Stimulated activated memory B cell treated with anti-CD40 and anti-IgM and Interleukin-4, amounts not matched to agents 10 μg/mL and 1 μg/mL and 100 μg/mL, for 72 hours (primary cell): Measurements from ENCODE around the gene RNF227.

Experiments
- ATAC-seq: fragments of 150-1000 bp; cut with Tn5 transposase; 2 replicates; pipeline ENCODE4 v1.10.0; 2021
- H3K27ac Mint-ChIP-seq: one replicate; pipeline ENCODE4 v1.8.0; 2022; ENCODE audit warnings: mild to moderate bottlenecking, mixed read lengths
- H3K27me3 Mint-ChIP-seq: one replicate; pipeline ENCODE4 v1.8.0; 2022; ENCODE audit warnings: mixed read lengths
- H3K36me3 Mint-ChIP-seq: one replicate; pipeline ENCODE4 v1.8.0; 2022; ENCODE audit warnings: mixed read lengths
- H3K4me1 Mint-ChIP-seq: one replicate; pipeline ENCODE4 v1.8.0; 2022; ENCODE audit warnings: mixed read lengths
- H3K4me3 Mint-ChIP-seq: one replicate; pipeline ENCODE4 v1.8.0; 2022; ENCODE audit warnings: mild to moderate bottlenecking, moderate library complexity, mixed read lengths
- H3K9me3 Mint-ChIP-seq: one replicate; pipeline ENCODE4 v1.8.0; 2022; ENCODE audit warnings: mixed read lengths

The RNF227 gene

GRCh38 chr17:7911116-7911515, 5.0 kb downstream of the RNF227 start:
- H3K4me1 Mint-ChIP-seq = peaks cover 11% of the 10 kb centered on the region
- H3K27me3 Mint-ChIP-seq = no peaks in the 10 kb centered on the region
- no peaks in the 10 kb centered on the region for H3K9me3 Mint-ChIP-seq
- no peak for ATAC-seq
- peaks cover 38% of the 10 kb centered on the region for H3K36me3 Mint-ChIP-seq
- H3K4me3 Mint-ChIP-seq = no peak overlapping the region
- H3K27ac Mint-ChIP-seq = no peak overlapping the region

GRCh38 chr17:7910711-7911110, 5.4 kb downstream of the RNF227 start:
- ATAC-seq = no peak
- H3K27me3 Mint-ChIP-seq = no peaks in the 10 kb centered on the region
- no peaks in the 10 kb centered on the region for H3K9me3 Mint-ChIP-seq
- peaks cover 42% of the 10 kb centered on the region for H3K36me3 Mint-ChIP-seq
- no peak overlapping the region for H3K27ac Mint-ChIP-seq
- peaks cover 11% of the 10 kb centered on the region for H3K4me1 Mint-ChIP-seq
- H3K4me3 Mint-ChIP-seq = no peak overlapping the region

- H3K4me1 Mint-ChIP-seq = peaks cover 8% of the 10 kb centered on the region
- H3K36me3 Mint-ChIP-seq = peaks cover 46% of the 10 kb centered on the region
These were observed 5.8 kb downstream of the RNF227 start for GRCh38 chr17:7910281-7910680.

GRCh38 chr17:7909089-7909488, 7.0 kb downstream of the RNF227 start:
- H3K4me3 Mint-ChIP-seq = no peak overlapping the region
- peaks cover 56% of the 10 kb centered on the region for H3K36me3 Mint-ChIP-seq
- H3K9me3 Mint-ChIP-seq = no peaks in the 10 kb centered on the region
- H3K27ac Mint-ChIP-seq = no peak overlapping the region
- no peaks in the 10 kb centered on the region for H3K4me1 Mint-ChIP-seq
- no peak for ATAC-seq
- H3K27me3 Mint-ChIP-seq = no peaks in the 10 kb centered on the region

More at GRCh38 chr17:7910281-7910680, 5.8 kb downstream of the RNF227 start:
- no peak overlapping the region for H3K27ac Mint-ChIP-seq
- H3K4me3 Mint-ChIP-seq = no peak overlapping the region
- no peaks in the 10 kb centered on the region for H3K9me3 Mint-ChIP-seq
- no peaks in the 10 kb centered on the region for H3K27me3 Mint-ChIP-seq
- no peak for ATAC-seq

- Mint-ChIP-seq H3K4me1 (no peaks in the 10 kb centered on the region), H3K27ac (no peak overlapping the region), H3K4me3 (no peak overlapping the region), H3K9me3 (no peaks in the 10 kb centered on the region), H3K27me3 (no peaks in the 10 kb centered on the region), H3K36me3 (peaks cover 71% of the 10 kb centered on the region)
- no peak for ATAC-seq
These were observed 12.7 kb downstream of the RNF227 start for GRCh38 chr17:7903154-7904103.

- Mint-ChIP-seq H3K4me1 (peaks cover 5% of the 10 kb centered on the region), H3K27me3 (no peaks in the 10 kb centered on the region), H3K27ac (peak overlapping the region; percentile 33), H3K9me3 (no peaks in the 10 kb centered on the region), H3K4me3 (no peak overlapping the region), H3K36me3 (peaks cover 71% of the 10 kb centered on the region)
- no peak for ATAC-seq
These were observed 18.3 kb downstream of the RNF227 start for GRCh38 chr17:7897773-7898172.

GRCh38 chr17:7897090-7897489, 19.0 kb downstream of the RNF227 start:
- no peak for ATAC-seq
- Mint-ChIP-seq H3K4me3 (no peak overlapping the region), H3K27me3 (no peaks in the 10 kb centered on the region), H3K27ac (peak overlapping the region; percentile 33), H3K4me1 (peaks cover 5% of the 10 kb centered on the region), H3K36me3 (peaks cover 66% of the 10 kb centered on the region), H3K9me3 (no peaks in the 10 kb centered on the region)

GRCh38 chr17:7894866-7895265, 21.2 kb downstream of the RNF227 start:
- no peaks in the 10 kb centered on the region for H3K9me3 Mint-ChIP-seq
- no peak for ATAC-seq
- H3K27me3 Mint-ChIP-seq = no peaks in the 10 kb centered on the region
- no peak overlapping the region for H3K4me3 Mint-ChIP-seq
- H3K36me3 Mint-ChIP-seq = peaks cover 59% of the 10 kb centered on the region
- no peak overlapping the region for H3K27ac Mint-ChIP-seq
- H3K4me1 Mint-ChIP-seq = peaks cover 5% of the 10 kb centered on the region

GRCh38 chr17:7894226-7894625, 21.9 kb downstream of the RNF227 start:
- no peak for ATAC-seq
- Mint-ChIP-seq H3K27ac (no peak overlapping the region), H3K9me3 (no peaks in the 10 kb centered on the region), H3K4me1 (peaks cover 5% of the 10 kb centered on the region), H3K36me3 (peaks cover 53% of the 10 kb centered on the region), H3K4me3 (no peak overlapping the region), H3K27me3 (no peaks in the 10 kb centered on the region)

- no peak overlapping the region for H3K27ac Mint-ChIP-seq
These were observed 22.8 kb downstream of the RNF227 start for GRCh38 chr17:7893187-7893880.

GRCh38 chr17:7889166-7889955, 26.7 kb downstream of the RNF227 start:
- no peak for ATAC-seq
- H3K27ac Mint-ChIP-seq = no peak overlapping the region
- no peaks in the 10 kb centered on the region for H3K9me3 Mint-ChIP-seq
- H3K4me3 Mint-ChIP-seq = no peak overlapping the region
- H3K4me1 Mint-ChIP-seq = no peaks in the 10 kb centered on the region
- H3K36me3 Mint-ChIP-seq = peaks cover 16% of the 10 kb centered on the region
- H3K27me3 Mint-ChIP-seq = peaks cover 5% of the 10 kb centered on the region

More at GRCh38 chr17:7893187-7893880, 22.8 kb downstream of the RNF227 start:
- H3K9me3 Mint-ChIP-seq = no peaks in the 10 kb centered on the region
- ATAC-seq = no peak
- peaks cover 5% of the 10 kb centered on the region for H3K4me1 Mint-ChIP-seq
- H3K27me3 Mint-ChIP-seq = no peaks in the 10 kb centered on the region
- H3K4me3 Mint-ChIP-seq = no peak overlapping the region
- peaks cover 46% of the 10 kb centered on the region for H3K36me3 Mint-ChIP-seq

- Mint-ChIP-seq H3K27me3 (peaks cover 5% of the 10 kb centered on the region), H3K9me3 (no peaks in the 10 kb centered on the region), H3K4me1 (no peaks in the 10 kb centered on the region), H3K4me3 (no peak within 1 kb of the TSS), H3K36me3 (peaks cover 6% of the 10 kb centered on the region), H3K27ac (no peak within 1 kb of the TSS)
- no peak for ATAC-seq
These were observed 27.7 kb downstream of the RNF227 start, which contains the start of gene CHD3 for GRCh38 chr17:7888184-7888920. CHD3 (plus strand) TSS chr17:7888789; CDS start chr17:7889001, 212 bp downstream.

GRCh38 chr17:7887482-7888183, 28.5 kb downstream of the RNF227 start:
- Mint-ChIP-seq H3K4me1 (no peaks in the 10 kb centered on the region), H3K27ac (no peak overlapping the region), H3K4me3 (no peak overlapping the region), H3K9me3 (no peaks in the 10 kb centered on the region), H3K36me3 (peaks cover 6% of the 10 kb centered on the region), H3K27me3 (peaks cover 5% of the 10 kb centered on the region)
- ATAC-seq = peak; percentile 84

GRCh38 chr17:7887038-7887481, 29.0 kb downstream of the RNF227 start:
- no peaks in the 10 kb centered on the region for H3K9me3 Mint-ChIP-seq
- H3K27ac Mint-ChIP-seq = no peak overlapping the region
- H3K4me3 Mint-ChIP-seq = no peak overlapping the region
- H3K36me3 Mint-ChIP-seq = peaks cover 6% of the 10 kb centered on the region
- ATAC-seq = no peak
- H3K27me3 Mint-ChIP-seq = peaks cover 5% of the 10 kb centered on the region
- no peaks in the 10 kb centered on the region for H3K4me1 Mint-ChIP-seq
